Activated CD8-positive, alpha-beta T cell treated with anti-CD3 and anti-CD28 coated beads, Interleukin-2, amount 10 ng/mL, durations not matched to agents 7 days and 5 days (primary cell): ENCODE data around the gene BIN1. TPM values are rescaled to one million over a fixed set of nuclear protein-coding genes. Genes with fewer than 3 reads are reported as not detected.
"Not testable (repeated sequence)": the region's sequence is repeated elsewhere in the genome, so short reads cannot be mapped to it uniquely, and the experiment has no call there.

ENCODE experiments used
- ATAC-seq: fragments of 150-1000 bp; cut with Tn5 transposase; one replicate; pipeline ENCODE4 v1.10.0; 2021; ENCODE audit warnings: moderate library complexity
- CTCF ChIA-PET: fragments of 350-600 bp; sonication (Branson Sonifier 250); formaldehyde crosslinking; loops from one replicate; lab custom pipeline; 2021; ENCODE audit warnings: antibody characterized with exemption; lab: Charles Lee
- POLR2A ChIA-PET: fragments of 350-600 bp; sonication (Branson Sonifier 250); formaldehyde crosslinking; loops from one replicate; lab custom pipeline; 2021; ENCODE audit warnings: antibody characterized with exemption; lab: Charles Lee
- DNase-seq: peaks from one replicate; pipeline ENCODE4 v3.0.0-alpha.2; 2020
- H3K27ac Mint-ChIP-seq: one replicate; pipeline ENCODE4 v1.8.0; 2021; ENCODE audit warnings: mild to moderate bottlenecking, mixed read lengths
- H3K27me3 Mint-ChIP-seq: one replicate; pipeline ENCODE4 v1.8.0; 2021; ENCODE audit warnings: low read depth, mixed read lengths
- H3K36me3 Mint-ChIP-seq: one replicate; pipeline ENCODE4 v1.8.0; 2021; ENCODE audit warnings: low read depth, mixed read lengths
- H3K4me1 Mint-ChIP-seq: one replicate; pipeline ENCODE4 v1.8.0; 2021; ENCODE audit warnings: low read depth, mixed read lengths
- H3K4me3 Mint-ChIP-seq: one replicate; pipeline ENCODE4 v1.8.0; 2021; ENCODE audit warnings: mild to moderate bottlenecking, mixed read lengths
- H3K9me3 Mint-ChIP-seq: one replicate; pipeline ENCODE4 v1.8.0; 2022; ENCODE audit warnings: mixed read lengths; ENCODE audit not compliant: insufficient read depth
- total RNA-seq, 2 experiments: library from RNA; stranded (reverse); gene quantifications; one replicate each; pipeline ENCODE4 v1.2.3, GENCODE V29; 2021

The BIN1 gene
- total RNA-seq, 2 experiments from 2014 or later: 125 to 127 TPM

DNA sequence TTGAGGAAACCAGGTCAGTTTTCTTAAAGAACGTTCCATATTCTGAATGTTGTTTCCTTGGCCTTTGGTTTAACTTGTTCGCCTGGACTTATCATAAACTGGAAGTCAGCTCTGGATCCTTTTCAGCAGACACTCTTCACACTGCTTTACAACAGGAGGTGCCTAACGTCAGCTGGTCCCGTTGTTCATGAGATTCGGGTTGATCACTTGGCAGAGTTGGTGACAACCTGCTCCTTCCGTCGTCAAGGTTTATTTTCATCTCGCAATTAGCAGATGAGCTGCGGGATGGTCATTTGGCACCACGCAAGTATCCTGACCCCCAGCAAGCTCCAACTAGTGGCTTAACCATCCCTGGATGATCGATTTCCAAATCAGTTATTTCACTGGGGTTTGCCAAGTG, 23.0 kb upstream of the BIN1 start:
- Mint-ChIP-seq H3K4me1 (no peaks in the 10 kb centered on the region), H3K36me3 (no peaks in the 10 kb centered on the region), H3K9me3 (no peaks in the 10 kb centered on the region), H3K27me3 (peaks cover 6% of the 10 kb centered on the region), H3K27ac (no peak overlapping the region), H3K4me3 (no peak overlapping the region)
- ATAC-seq: no peak
- DNase-seq: no peak
- ChIA-PET POLR2A (no interaction called here), CTCF (interaction anchor here (1.4 to 2.5 kb wide), 2 partner anchors 16 to 62 kb away, joined by 3 to 7 read pairs; no protein-coding TSS in a partner anchor)

DNA sequence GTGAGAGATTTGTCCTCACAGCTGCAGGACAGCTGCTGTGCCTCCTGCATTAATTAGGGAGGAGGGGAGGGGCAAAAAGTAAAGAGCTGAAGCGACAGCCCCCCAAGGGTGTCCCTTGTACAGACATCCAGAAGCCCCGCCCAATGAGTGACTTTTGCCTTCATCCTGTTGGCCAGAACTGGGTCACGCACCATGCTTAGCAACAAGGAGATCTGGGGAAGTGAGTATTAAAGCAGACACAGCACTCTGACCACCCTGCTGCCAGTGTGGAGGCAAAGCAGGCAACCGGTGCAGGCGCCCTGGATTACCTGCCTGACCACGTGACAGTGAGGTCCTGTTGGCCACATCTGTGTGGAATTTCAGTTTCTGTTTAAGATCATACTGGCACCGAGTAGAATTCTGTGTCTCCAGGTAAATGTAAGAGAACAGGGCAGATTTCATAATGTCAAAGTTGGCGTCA, 21.5 kb upstream of the BIN1 start:
- H3K27me3 Mint-ChIP-seq: peaks cover 6% of the 10 kb centered on the region

DNA sequence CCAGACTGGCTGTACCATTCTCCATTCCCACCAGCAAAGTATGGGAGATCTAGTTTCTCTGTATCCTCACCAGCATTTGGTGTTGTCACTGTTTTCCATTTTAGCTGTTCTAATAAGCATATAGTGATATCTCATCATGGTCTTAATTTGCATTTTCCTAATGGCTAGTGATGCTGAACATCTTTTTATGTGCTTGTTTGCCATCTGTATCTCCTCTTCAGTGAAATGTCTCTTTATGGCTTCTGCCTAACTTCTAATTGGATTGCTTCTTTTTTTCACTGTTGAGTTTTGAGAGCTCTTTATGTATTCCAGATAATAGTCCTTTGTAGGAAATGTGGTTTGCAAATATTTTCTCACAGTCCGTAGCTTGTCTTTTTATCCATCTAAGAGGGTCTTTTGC, 18.9 kb upstream of the BIN1 start:
- ATAC-seq (no peak), DNase-seq (no peak)
- Mint-ChIP-seq H3K36me3 (no peaks in the 10 kb centered on the region), H3K4me1 (no peaks in the 10 kb centered on the region), H3K27me3 (peaks cover 6% of the 10 kb centered on the region), H3K27ac (no peak overlapping the region), H3K4me3 (no peak overlapping the region), H3K9me3 (no peaks in the 10 kb centered on the region)
- ChIA-PET CTCF (no interaction called here), POLR2A (no interaction called here)

More for the DNA sequence above, 21.5 kb upstream of the BIN1 start:
- no peak overlapping the region for H3K27ac Mint-ChIP-seq
- ChIA-PET CTCF (interaction anchor here (2.5 kb wide), 1 partner anchor 61 kb away, joined by 7 read pairs; no protein-coding TSS in a partner anchor), POLR2A (no interaction called here)
- H3K4me1 Mint-ChIP-seq: no peaks in the 10 kb centered on the region
- DNase-seq (no peak), ATAC-seq (peak; percentile 55)
- no peaks in the 10 kb centered on the region for H3K9me3 Mint-ChIP-seq
- H3K4me3 Mint-ChIP-seq: no peak overlapping the region
- H3K36me3 Mint-ChIP-seq: no peaks in the 10 kb centered on the region

DNA sequence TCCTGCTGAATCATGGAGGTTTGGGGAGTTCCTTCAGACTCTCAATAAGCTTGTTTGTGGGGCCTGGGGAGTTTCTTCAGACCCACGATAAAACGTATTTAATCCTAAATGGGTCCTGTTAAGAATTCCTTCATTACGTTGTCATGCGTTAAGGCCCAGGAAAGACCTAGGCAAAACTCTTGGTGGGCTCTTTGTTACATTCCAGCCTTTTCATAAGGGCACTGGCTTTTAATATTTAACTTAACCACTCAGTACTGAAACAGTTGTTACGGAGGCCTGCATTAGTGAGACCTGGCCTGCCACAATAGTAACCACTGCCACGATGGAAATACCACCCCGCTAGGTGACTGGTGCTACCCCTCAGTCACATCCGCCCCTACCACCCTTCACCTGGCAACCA, 17.5 kb upstream of the BIN1 start:
- Mint-ChIP-seq H3K4me3 (no peak overlapping the region), H3K9me3 (no peaks in the 10 kb centered on the region), H3K4me1 (no peaks in the 10 kb centered on the region), H3K27me3 (peaks cover 6% of the 10 kb centered on the region), H3K36me3 (no peaks in the 10 kb centered on the region), H3K27ac (no peak overlapping the region)
- ChIA-PET CTCF (no interaction called here), POLR2A (no interaction called here)
- DNase-seq (no peak), ATAC-seq (no peak)

DNA sequence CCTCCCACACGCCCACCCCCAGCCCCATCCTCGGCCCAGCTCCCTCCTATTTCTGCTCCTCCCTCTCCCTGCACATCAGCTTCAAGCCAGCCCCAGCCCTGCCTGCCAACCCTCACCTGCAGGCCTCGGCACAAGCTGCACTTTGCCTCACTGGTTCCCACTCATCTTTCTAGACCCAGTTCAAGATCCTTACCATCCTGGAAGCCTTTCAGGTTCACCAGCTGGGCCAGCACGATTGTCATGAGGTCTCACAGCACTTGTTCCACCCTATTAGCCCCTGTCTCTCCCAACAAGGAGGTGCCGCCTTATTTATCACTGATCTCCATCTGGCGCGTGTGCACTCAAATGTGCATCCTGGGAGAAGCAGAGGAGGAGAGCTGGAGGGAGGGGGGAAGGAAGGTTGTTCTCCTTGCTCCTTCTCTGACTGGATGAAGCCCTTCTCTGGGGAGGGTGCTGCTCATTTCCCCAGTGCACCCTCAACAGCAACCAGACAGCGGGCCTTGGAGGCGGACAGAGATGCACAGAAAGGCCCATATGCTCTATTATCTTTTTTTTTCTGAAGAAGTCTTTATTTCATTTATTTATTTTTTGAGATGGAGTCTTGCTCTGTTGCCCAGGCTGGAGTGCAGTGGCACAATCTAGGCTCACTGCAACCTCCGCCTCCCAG, 15.5 kb upstream of the BIN1 start:
- no peaks in the 10 kb centered on the region for H3K9me3 Mint-ChIP-seq
- ChIA-PET POLR2A (no interaction called here), CTCF (no interaction called here)
- no peak for DNase-seq
- no peak overlapping the region for H3K27ac Mint-ChIP-seq
- no peaks in the 10 kb centered on the region for H3K36me3 Mint-ChIP-seq
- ATAC-seq: no peak
- peaks cover 8% of the 10 kb centered on the region for H3K27me3 Mint-ChIP-seq
- no peak overlapping the region for H3K4me3 Mint-ChIP-seq
- no peaks in the 10 kb centered on the region for H3K4me1 Mint-ChIP-seq

DNA sequence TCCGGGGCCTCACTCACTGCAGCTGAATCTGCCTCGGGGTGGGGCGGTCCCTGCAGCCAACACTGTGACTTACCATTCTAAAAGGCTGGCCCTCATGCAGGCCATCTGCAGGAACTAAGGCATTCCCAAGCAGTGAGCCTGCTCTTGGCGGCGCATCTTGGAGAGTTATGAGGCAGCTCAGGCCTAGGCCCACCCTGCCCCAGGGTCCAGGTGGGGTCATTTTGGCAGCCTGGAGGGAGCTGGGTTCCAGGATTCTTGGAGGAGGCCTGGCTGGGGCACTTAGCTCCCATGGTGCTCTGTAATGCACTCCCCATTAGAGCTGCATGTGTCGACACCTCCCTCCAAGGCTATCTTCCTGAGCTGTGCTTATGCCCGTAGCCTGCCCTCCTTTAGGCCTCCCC, 14.8 kb upstream of the BIN1 start:
- Mint-ChIP-seq H3K27me3 (peaks cover 9% of the 10 kb centered on the region), H3K27ac (no peak overlapping the region), H3K9me3 (no peaks in the 10 kb centered on the region), H3K36me3 (no peaks in the 10 kb centered on the region), H3K4me1 (no peaks in the 10 kb centered on the region), H3K4me3 (no peak overlapping the region)
- no peak for ATAC-seq
- CTCF ChIA-PET: no interaction called here
- DNase-seq: no peak
- POLR2A ChIA-PET: no interaction called here

DNA sequence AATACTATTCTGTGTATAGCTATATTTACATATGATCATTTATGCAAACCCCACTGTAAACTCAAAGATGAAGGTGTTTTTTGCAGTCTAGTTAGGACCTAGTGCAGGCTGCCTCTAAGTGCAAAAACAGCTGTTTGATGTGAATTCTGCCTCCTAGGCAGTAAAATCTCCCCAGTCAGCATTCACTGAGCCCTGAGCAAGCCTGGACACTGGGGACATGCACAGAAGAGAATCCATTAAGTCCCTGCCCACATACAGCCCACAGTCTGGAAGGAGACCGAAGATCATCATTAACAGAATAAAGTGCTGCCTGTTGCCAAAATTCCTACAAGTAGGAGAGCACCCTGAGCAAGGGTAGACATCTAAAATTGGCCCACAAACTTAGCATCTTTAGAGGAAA, 14.4 kb upstream of the BIN1 start:
- H3K36me3 Mint-ChIP-seq: no peaks in the 10 kb centered on the region
- POLR2A ChIA-PET: no interaction called here
- no peak overlapping the region for H3K27ac Mint-ChIP-seq
- no peaks in the 10 kb centered on the region for H3K4me1 Mint-ChIP-seq
- H3K9me3 Mint-ChIP-seq: no peaks in the 10 kb centered on the region
- DNase-seq: no peak
- ATAC-seq: no peak
- CTCF ChIA-PET: no interaction called here
- H3K4me3 Mint-ChIP-seq: no peak overlapping the region
- H3K27me3 Mint-ChIP-seq: peaks cover 6% of the 10 kb centered on the region

DNA sequence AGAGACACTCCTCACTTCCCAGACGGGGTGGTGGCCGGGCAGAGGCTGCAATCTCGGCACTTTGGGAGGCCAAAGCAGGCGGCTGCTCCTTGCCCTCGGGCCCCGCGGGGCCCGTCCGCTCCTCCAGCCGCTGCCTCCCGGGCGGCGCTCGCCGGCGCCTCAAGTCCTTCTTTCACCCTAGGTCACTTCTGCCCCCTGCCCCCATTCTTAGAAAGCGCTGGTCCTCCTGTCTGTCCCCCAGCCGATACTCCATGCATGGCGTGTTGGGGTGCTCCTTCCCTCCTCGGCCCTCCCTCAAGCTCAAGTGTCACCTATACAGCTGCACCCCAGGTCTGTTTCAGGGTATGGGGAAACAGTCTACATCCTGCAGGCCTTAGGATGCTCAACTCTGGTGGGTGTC, 13.5 kb upstream of the BIN1 start:
- H3K4me1 Mint-ChIP-seq, DNase-seq, H3K9me3 Mint-ChIP-seq, H3K27ac Mint-ChIP-seq, POLR2A ChIA-PET, CTCF ChIA-PET, H3K27me3 Mint-ChIP-seq, ATAC-seq, H3K4me3 Mint-ChIP-seq, H3K36me3 Mint-ChIP-seq: not testable (repeated sequence)

DNA sequence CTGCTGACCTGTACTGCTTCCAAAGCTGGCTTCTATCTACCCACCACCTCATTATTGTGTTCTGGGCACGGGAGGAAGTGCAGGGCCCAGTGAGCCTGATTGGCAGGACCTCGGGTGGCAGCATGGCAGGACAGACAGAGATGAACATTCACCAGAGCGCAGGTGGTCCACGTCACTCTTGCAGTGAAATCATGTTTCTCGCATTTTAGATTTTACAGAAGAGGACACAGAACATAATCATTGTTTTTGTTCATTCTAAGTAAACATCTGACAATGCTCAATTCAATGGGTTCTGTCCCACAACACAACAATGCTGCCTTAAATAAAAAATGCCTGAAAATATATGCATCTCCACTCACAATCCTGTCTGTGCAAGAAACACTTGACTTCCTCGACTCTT, 11.5 kb upstream of the BIN1 start:
- Mint-ChIP-seq H3K4me1 (no peaks in the 10 kb centered on the region), H3K27ac (no peak overlapping the region), H3K9me3 (no peaks in the 10 kb centered on the region), H3K36me3 (no peaks in the 10 kb centered on the region), H3K4me3 (no peak overlapping the region), H3K27me3 (peaks cover 8% of the 10 kb centered on the region)
- ATAC-seq: no peak
- DNase-seq: peak; percentile 14
- ChIA-PET CTCF (no interaction called here), POLR2A (no interaction called here)

DNA sequence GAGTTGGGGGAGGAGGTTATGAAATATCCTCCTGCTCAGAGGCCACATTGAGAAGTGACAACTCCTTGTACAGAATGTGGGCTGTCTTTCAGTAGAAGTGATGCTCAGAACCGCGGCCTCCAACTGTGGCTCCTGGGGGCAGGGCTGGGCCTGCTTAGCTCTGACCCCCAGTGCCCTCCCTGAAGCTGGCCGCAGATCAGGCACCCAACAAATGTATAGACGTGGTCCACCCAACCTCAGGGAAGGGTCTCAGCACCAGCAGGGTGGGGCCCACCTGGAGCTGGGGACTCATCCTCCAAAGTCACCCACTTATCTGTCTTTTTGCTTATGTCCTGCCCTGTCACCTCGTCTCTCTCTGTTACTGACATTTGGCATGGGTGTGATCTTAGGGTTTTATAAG, 11.1 kb upstream of the BIN1 start:
- no peak for DNase-seq
- H3K4me3 Mint-ChIP-seq: no peak overlapping the region
- no peaks in the 10 kb centered on the region for H3K4me1 Mint-ChIP-seq
- POLR2A ChIA-PET: no interaction called here
- no peak overlapping the region for H3K27ac Mint-ChIP-seq
- peaks cover 9% of the 10 kb centered on the region for H3K27me3 Mint-ChIP-seq
- CTCF ChIA-PET: no interaction called here
- no peaks in the 10 kb centered on the region for H3K36me3 Mint-ChIP-seq
- ATAC-seq: no peak
- H3K9me3 Mint-ChIP-seq: no peaks in the 10 kb centered on the region

DNA sequence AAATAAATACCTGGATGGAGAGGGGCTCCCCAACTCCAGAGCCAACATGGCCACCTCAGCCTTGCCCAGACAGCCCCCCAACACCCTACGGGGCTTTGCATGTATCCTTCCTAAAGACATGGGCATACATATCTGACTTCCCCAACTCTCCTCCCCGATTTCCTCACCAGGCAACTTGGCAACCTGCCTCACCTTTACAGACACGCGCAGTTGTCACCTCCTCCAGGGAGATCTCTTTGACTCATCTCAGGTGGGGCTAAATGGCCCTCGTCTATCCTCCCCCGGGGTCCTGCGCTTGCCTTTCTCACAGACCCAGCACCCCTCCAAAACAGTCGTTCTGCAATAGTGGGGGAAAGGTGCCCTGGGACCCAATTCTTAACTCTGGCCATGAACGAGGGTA, 10.6 kb upstream of the BIN1 start:
- Mint-ChIP-seq H3K27me3 (peaks cover 13% of the 10 kb centered on the region), H3K9me3 (no peaks in the 10 kb centered on the region), H3K4me1 (no peaks in the 10 kb centered on the region), H3K27ac (no peak overlapping the region), H3K4me3 (no peak overlapping the region), H3K36me3 (no peaks in the 10 kb centered on the region)
- CTCF ChIA-PET: no interaction called here
- ATAC-seq (no peak), DNase-seq (peak; percentile 15)
- POLR2A ChIA-PET: no interaction called here

DNA sequence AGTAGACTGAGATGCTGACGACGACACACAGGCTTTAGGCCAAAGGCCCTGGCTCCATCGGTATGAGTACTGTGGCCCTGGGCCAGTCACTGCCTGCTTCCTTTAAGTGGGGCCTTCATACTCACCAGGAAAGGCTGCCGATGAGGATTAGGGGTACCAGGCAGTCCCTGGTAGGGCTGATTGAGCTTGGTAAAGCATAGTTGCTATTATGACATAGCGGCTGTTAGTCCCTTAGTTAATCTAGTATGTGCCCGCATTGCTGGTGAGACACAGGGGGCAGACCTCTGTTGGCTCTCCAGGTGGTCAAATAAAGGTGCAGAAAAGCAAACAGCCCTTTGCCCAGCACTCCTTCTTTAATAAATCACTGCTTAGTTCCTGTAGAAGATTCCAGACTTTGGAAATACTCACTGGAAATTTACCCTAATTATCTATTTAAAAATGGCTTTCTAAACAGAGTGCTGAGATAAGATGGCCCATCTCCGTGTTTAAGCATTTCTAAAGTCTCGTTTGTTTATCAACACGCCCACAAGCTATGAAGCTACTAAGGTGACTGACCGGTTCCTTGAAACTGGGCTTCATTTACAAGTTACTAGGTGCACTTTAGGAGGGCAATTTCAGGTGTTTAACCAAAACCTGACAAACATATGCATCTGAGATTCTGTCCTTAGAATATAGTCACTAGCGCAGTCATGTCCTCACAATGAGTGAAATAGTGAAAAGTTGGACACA, 8.7 kb upstream of the BIN1 start:
- DNase-seq (no peak), ATAC-seq (no peak)
- no peak overlapping the region for H3K4me3 Mint-ChIP-seq
- no peaks in the 10 kb centered on the region for H3K9me3 Mint-ChIP-seq
- no peaks in the 10 kb centered on the region for H3K4me1 Mint-ChIP-seq
- ChIA-PET POLR2A (no interaction called here), CTCF (no interaction called here)
- H3K27me3 Mint-ChIP-seq: peaks cover 29% of the 10 kb centered on the region
- no peaks in the 10 kb centered on the region for H3K36me3 Mint-ChIP-seq
- no peak overlapping the region for H3K27ac Mint-ChIP-seq
